ENCODE results near the gene SMARCC1. TPM values are rescaled to one million over a fixed set of nuclear protein-coding genes. Genes with fewer than 3 reads are reported as not detected.
"Not testable (repeated sequence)": the region's sequence is repeated elsewhere in the genome, so short reads cannot be mapped to it uniquely, and the experiment has no call there.

The SMARCC1 gene
- 80.4 TPM for total RNA-seq
- 11.6 TPM for polyA plus RNA-seq (ENCODE audit: insufficient read depth, low read depth, low replicate concordance)
- long read RNA-seq, donor 1, full-length matches to known transcripts, result 1 of 90 reads
- long read RNA-seq, donor 1, partial matches to known transcripts, result 74 of 90 reads
- long read RNA-seq, donor 1, other reads (novel, unspliced or antisense), result 15 of 90 reads
- long read RNA-seq, donor 2, partial matches to known transcripts, result 9 of 9 reads
- long read RNA-seq, donor 2, other reads (novel, unspliced or antisense), result 0 of 9 reads
- long read RNA-seq, donor 3, full-length matches to known transcripts, result 1 of 46 reads
- long read RNA-seq, donor 3, partial matches to known transcripts, result 45 of 46 reads
- long read RNA-seq, donor 3, other reads (novel, unspliced or antisense), result 0 of 46 reads
- long read RNA-seq, donor 4, full-length matches to known transcripts, result 4 of 14 reads
- long read RNA-seq, donor 4, partial matches to known transcripts, result 10 of 14 reads
- long read RNA-seq, donor 4, other reads (novel, unspliced or antisense), result 0 of 14 reads
- long read RNA-seq, donor 5, result 0 reads
- long read RNA-seq, donor 6, full-length matches to known transcripts, result 1 of 1 reads
- long read RNA-seq, donor 6, partial matches to known transcripts, result 0 of 1 reads
- long read RNA-seq, donor 6, other reads (novel, unspliced or antisense), result 0 of 1 reads
- long read RNA-seq, donor 7, full-length matches to known transcripts, result 6 of 71 reads
- long read RNA-seq, donor 7, partial matches to known transcripts, result 35 of 71 reads
- long read RNA-seq, donor 7, other reads (novel, unspliced or antisense), result 30 of 71 reads
- long read RNA-seq, donor 8, full-length matches to known transcripts, result 1 of 124 reads
- long read RNA-seq, donor 8, partial matches to known transcripts, result 101 of 124 reads
- long read RNA-seq, donor 8, other reads (novel, unspliced or antisense), result 22 of 124 reads
- long read RNA-seq, donor 9, partial matches to known transcripts, result 5 of 5 reads
- long read RNA-seq, donor 9, other reads (novel, unspliced or antisense), result 0 of 5 reads
- long read RNA-seq, donor 10, full-length matches to known transcripts, result 5 of 25 reads
- long read RNA-seq, donor 10, partial matches to known transcripts, result 20 of 25 reads
- long read RNA-seq, donor 10, other reads (novel, unspliced or antisense), result 0 of 25 reads

- FAIRE-seq (no peak), DNase-seq (peak; percentile 98 to 99 (median 99))
- Histone ChIP-seq H3K4me1 (ENCODE audit: control insufficient read depth in 2 of 3, insufficient read depth in 2 of 3, low read depth in 1 of 3, low read length in 3 of 3) (no peaks in the 10 kb centered on the region), H3K9me3 (ENCODE audit: control insufficient read depth in 2 of 3, insufficient read depth in 1 of 3, low read length in 3 of 3) (no peaks in the 10 kb centered on the region), H3K9ac (ENCODE audit: low read length in 3 of 3) (peak within 1 kb of the TSS; percentile 71 to 90 (median 80)), H3K36me3 (ENCODE audit: control insufficient read depth in 2 of 3, insufficient read depth in 3 of 3, low read length in 3 of 3) (no peaks in the 10 kb centered on the region), H3K27me3 (ENCODE audit: control insufficient read depth, insufficient read depth, low read length) (no peaks in the 10 kb centered on the region), H3K27ac (ENCODE audit: low read depth in 2 of 2, low read length in 2 of 2) (peak within 1 kb of the TSS; percentile 95 to 97), H3K4me3 (ENCODE audit: low read length in 3 of 3) (peak within 1 kb of the TSS; percentile 88 to 93 (median 90))
- TF ChIP-seq CTCF (IDR thresholded peaks at IDR 0.05; ENCODE audit: borderline replicate concordance, extremely low read depth, insufficient read depth), result peak; percentile 22
- intact Hi-C loops (cut with DNase I), result loop anchor here (10.0 kb wide), 1 partner anchor 257 kb away; no protein-coding TSS in a partner anchor
These were observed at the start of gene SMARCC1 for GRCh38 chr3:47781685-47782445. Gene SMARCC1 (minus strand): TSS chr3:47781893. CDS start chr3:47781797, 96 bp downstream.

GRCh38 chr3:47829482-47829881 lies 47.8 kb upstream of the SMARCC1 start:
- Histone ChIP-seq H3K36me3 (ENCODE audit: control insufficient read depth in 2 of 3, insufficient read depth in 3 of 3, low read length in 3 of 3) (peaks cover 5 to 33% (median 17%) of the 10 kb centered on the region in 3 donors), H3K4me1 (ENCODE audit: control insufficient read depth in 2 of 3, insufficient read depth in 2 of 3, low read depth in 1 of 3, low read length in 3 of 3) (peaks cover 0 to 13% (median 2%) of the 10 kb centered on the region in 3 donors)
- DNase-seq; FAIRE-seq; H3K9me3 ChIP-seq (ENCODE audit: control insufficient read depth in 2 of 3, insufficient read depth in 1 of 3, low read length in 3 of 3); H3K4me3 ChIP-seq (ENCODE audit: low read length in 3 of 3); intact Hi-C loops (cut with DNase I); H3K27me3 ChIP-seq (ENCODE audit: control insufficient read depth, insufficient read depth, low read length); H3K9ac ChIP-seq (ENCODE audit: low read length in 3 of 3); H3K27ac ChIP-seq (ENCODE audit: low read depth in 2 of 2, low read length in 2 of 2): not testable (repeated sequence)

GRCh38 chr3:47825590-47825989 lies 43.9 kb upstream of the SMARCC1 start:
- Histone ChIP-seq H3K4me1 (ENCODE audit: control insufficient read depth in 2 of 3, insufficient read depth in 2 of 3, low read depth in 1 of 3, low read length in 3 of 3) (peaks cover 0 to 14% (median 4%) of the 10 kb centered on the region in 3 donors), H3K4me3 (ENCODE audit: low read length in 3 of 3) (peak overlapping the region; percentile 85 to 96 (median 93)), H3K36me3 (ENCODE audit: control insufficient read depth in 2 of 3, insufficient read depth in 3 of 3, low read length in 3 of 3) (peaks cover 3 to 16% (median 4%) of the 10 kb centered on the region in 3 donors), H3K9me3 (ENCODE audit: control insufficient read depth in 2 of 3, insufficient read depth in 1 of 3, low read length in 3 of 3) (no peaks in the 10 kb centered on the region), H3K9ac (ENCODE audit: low read length in 3 of 3) (peak overlapping the region; percentile 78 to 94 (median 87)), H3K27ac (ENCODE audit: low read depth in 2 of 2, low read length in 2 of 2) (peak overlapping the region in 1 of 2 donors; percentile 50), H3K27me3 (ENCODE audit: control insufficient read depth, insufficient read depth, low read length) (no peaks in the 10 kb centered on the region)
- intact Hi-C loops (cut with DNase I), result no loop called here
- FAIRE-seq (no peak), DNase-seq (peak in 1 of 5 donors; percentile 33)
- no peak for TF ChIP-seq CTCF (IDR thresholded peaks at IDR 0.05; ENCODE audit: borderline replicate concordance, extremely low read depth, insufficient read depth)

Data from kidney (tissue), 22 donors.